Glutamatergic neuron (in vitro differentiated cells): ENCODE data around the gene GATC. TPM values are rescaled to one million over a fixed set of nuclear protein-coding genes. Genes with fewer than 3 reads are reported as not detected.

Experiments used
- DNase-seq: peaks from one replicate; pipeline ENCODE4 v3.0.0; 2022
- H3K27ac Mint-ChIP-seq: one replicate; pipeline ENCODE4 v1.8.0; 2020; ENCODE audit warnings: mild to moderate bottlenecking, mixed read lengths, inconsistent platforms; ENCODE audit not compliant: unreplicated experiment
- H3K27me3 Mint-ChIP-seq: one replicate; pipeline ENCODE4 v1.8.0; 2020; ENCODE audit warnings: mild to moderate bottlenecking, moderate library complexity, mixed read lengths, inconsistent platforms; ENCODE audit not compliant: unreplicated experiment
- H3K36me3 Mint-ChIP-seq: one replicate; pipeline ENCODE4 v1.8.0; 2020; ENCODE audit warnings: mild to moderate bottlenecking, mixed read lengths, inconsistent platforms; ENCODE audit not compliant: unreplicated experiment
- H3K4me1 Mint-ChIP-seq: one replicate; pipeline ENCODE4 v1.8.0; 2020; ENCODE audit warnings: mild to moderate bottlenecking, low read depth, mixed read lengths, inconsistent platforms; ENCODE audit not compliant: unreplicated experiment
- H3K4me3 Mint-ChIP-seq: one replicate; pipeline ENCODE4 v1.8.0; 2020; ENCODE audit warnings: mild to moderate bottlenecking, mixed read lengths, inconsistent platforms; ENCODE audit not compliant: unreplicated experiment
- H3K9me3 Mint-ChIP-seq: one replicate; pipeline ENCODE4 v1.8.0; 2020; ENCODE audit warnings: mild to moderate bottlenecking, moderate library complexity, mixed read lengths, inconsistent platforms; ENCODE audit not compliant: unreplicated experiment
- total RNA-seq: library from RNA; stranded (reverse); fragmentation: NEBNext Ultra II Directional; extraction: Animal tissue kit (Norgen Biotek cat#: 25700); gene quantifications from one replicate; pipeline ENCODE4 v1.2.1, GENCODE V29; 2021; ENCODE audit not compliant: unreplicated experiment
- TF ChIP-seq, protein P1 (sequence below): fragments of 200-600 bp; sonication (generic); IDR thresholded peaks from one replicate; pipeline ENCODE4 v1.5.0; 2021; ENCODE audit not compliant: partially characterized antibody, unreplicated experiment

Gene GATC
- total RNA-seq, 1 donor from 2014 or later: 16.8 TPM

DNA sequence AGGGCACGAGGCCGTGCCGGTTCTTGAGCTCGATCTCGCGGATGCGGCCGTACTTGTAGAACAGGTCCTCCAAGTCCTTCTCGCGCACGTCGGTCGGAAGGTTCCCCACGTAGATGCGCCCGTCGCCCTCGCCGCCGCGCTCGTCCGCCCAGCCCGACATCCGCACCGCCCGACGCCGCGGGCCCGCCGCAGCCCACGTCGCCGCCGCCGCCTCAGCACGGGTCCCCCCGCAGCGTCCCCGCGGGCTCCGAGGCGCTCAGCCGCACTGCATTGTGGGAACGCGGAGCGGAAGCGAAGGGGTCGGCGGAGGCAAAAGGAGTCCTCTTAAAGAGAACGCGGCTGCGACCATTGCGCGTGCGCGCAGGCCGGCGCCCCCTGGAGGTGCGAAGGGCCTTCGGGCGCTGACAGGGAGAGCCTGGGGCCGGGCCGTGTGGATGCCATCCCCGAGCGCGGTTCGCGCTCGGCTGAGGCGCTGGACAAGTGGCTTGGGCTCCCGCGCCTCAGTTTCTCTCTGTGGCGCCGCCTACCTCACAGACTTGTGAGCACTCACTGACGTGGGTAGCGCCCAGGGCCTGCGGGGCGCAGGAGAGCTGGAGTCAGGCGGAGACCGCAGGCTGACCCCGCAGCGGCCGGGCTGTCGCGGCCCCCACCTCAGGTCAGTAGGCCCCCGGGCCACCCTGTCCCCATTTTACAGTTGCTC, 23.4 kb downstream of the GATC start, which contains the start of gene SRSF9:
Gene SRSF9, minus strand, starts transcription at position 299 of the 700 bp plus-strand sequence. Its CDS starts 139 bp downstream, at position 160.
- Mint-ChIP-seq H3K4me1 (peaks cover 9% of the 10 kb centered on the region), H3K27me3 (peaks cover 5% of the 10 kb centered on the region), H3K27ac (peak within 1 kb of the TSS; percentile 84), H3K9me3 (no peaks in the 10 kb centered on the region), H3K4me3 (peak within 1 kb of the TSS; percentile 96), H3K36me3 (no peaks in the 10 kb centered on the region)
- DNase-seq: peak; percentile 99
- TF ChIP-seq, protein P1, sequence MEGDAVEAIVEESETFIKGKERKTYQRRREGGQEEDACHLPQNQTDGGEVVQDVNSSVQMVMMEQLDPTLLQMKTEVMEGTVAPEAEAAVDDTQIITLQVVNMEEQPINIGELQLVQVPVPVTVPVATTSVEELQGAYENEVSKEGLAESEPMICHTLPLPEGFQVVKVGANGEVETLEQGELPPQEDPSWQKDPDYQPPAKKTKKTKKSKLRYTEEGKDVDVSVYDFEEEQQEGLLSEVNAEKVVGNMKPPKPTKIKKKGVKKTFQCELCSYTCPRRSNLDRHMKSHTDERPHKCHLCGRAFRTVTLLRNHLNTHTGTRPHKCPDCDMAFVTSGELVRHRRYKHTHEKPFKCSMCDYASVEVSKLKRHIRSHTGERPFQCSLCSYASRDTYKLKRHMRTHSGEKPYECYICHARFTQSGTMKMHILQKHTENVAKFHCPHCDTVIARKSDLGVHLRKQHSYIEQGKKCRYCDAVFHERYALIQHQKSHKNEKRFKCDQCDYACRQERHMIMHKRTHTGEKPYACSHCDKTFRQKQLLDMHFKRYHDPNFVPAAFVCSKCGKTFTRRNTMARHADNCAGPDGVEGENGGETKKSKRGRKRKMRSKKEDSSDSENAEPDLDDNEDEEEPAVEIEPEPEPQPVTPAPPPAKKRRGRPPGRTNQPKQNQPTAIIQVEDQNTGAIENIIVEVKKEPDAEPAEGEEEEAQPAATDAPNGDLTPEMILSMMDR: peak; percentile 87

DNA sequence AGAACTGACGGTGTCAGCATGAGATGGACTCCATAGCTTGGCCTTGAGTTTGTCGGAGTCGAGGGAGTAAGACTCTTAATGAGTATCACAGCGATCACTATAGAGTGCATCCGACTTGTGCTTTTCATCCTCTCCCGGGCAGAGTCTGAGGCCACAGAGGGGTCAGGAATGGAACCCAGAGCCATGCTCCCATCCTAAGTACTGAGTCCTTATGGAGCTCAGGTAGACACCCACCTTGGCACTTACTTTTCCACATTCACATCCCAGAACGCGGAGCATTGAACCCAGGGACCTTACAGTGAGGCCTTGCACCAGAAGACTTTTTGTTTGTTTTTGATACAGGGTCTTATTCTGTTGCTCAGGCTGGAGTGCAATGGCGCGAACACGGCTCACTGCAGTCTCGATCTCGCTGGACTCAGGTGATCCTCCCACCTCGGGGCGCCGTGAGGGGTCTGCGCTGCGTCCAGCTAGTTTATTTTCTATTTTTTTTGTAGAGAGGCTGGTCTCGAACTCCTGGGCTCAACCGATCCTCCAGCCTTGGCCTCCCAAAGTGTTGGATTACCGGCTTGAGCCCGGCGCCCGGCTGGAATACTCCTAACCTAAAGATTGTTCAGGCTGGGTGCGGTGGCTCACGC, 24.0 kb downstream of the GATC start:
- Mint-ChIP-seq H3K27me3 (peaks cover 5% of the 10 kb centered on the region), H3K4me3 (peak overlapping the region; percentile 96), H3K4me1 (peaks cover 12% of the 10 kb centered on the region), H3K27ac (peak overlapping the region; percentile 36), H3K36me3 (no peaks in the 10 kb centered on the region), H3K9me3 (no peaks in the 10 kb centered on the region)
- TF ChIP-seq, protein P1: no peak
- DNase-seq: no peak

DNA sequence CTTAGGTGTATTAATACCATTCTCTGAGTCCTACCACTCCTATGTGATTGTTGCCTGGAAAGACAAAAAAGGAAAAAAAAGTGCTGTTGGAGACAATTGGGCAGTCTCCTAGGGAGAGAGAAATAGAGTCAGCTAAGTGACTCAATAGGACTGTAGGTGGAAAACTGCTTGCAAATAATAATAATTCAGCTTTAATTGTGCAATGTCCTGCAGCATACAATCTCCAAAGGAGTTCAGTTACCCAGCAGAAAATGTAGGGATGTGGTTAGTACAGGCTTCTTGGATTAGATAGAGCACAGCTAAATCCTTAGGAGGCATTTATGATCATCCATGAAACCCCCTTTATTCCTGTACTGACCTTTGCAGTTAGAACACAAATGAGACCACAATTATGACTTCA, 26.3 kb downstream of the GATC start:
- Mint-ChIP-seq H3K27me3 (peaks cover 5% of the 10 kb centered on the region), H3K4me3 (peak overlapping the region; percentile 56)

DNA sequence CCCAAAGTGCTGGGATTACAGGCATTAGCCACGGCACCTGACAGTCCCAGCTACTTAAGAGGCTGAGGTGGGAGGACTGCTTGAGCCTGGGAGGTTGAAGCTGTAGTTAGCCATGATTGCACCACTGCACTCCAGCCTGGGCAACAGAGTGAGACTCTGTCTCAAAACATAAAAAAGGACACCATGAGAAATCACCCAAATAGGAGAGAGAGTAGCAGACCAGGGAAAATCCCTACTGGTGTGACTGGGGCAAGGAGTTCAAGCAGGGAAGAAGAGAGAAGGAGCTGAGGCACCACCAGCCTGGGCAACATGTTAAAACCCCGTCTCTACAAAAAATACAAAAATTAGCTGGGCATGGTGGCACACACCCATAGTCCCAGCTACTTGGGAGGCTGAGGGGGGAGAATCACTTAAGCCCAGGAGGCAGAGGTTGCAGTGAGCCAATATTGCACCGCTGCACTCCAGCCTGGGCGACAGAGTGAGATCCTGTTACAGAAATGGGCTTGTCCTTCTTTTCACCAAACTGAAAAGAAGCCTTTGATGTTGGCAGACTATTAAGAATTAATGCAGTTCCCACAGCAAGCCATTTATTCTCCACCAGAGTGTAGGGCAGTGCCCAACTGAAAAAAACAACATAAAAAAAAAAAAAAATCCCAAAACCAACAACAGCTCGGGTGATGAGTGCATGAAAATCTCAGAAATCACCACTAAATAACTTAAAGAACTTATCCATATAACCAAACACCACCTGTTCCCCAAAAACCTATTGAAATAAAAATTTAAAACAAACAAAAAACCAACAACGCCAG, 27.8 kb downstream of the GATC start:
- Mint-ChIP-seq H3K36me3 (no peaks in the 10 kb centered on the region), H3K4me3 (no peak overlapping the region), H3K27ac (peak overlapping the region; percentile 7), H3K4me1 (peaks cover 11% of the 10 kb centered on the region), H3K9me3 (peaks cover 2% of the 10 kb centered on the region), H3K27me3 (no peaks in the 10 kb centered on the region)
- TF ChIP-seq, protein P1: no peak
- no peak for DNase-seq

More for the DNA sequence above, 26.3 kb downstream of the GATC start:
- no peak for DNase-seq
- Mint-ChIP-seq H3K4me1 (peaks cover 13% of the 10 kb centered on the region), H3K27ac (no peak overlapping the region), H3K9me3 (peaks cover 2% of the 10 kb centered on the region), H3K36me3 (no peaks in the 10 kb centered on the region)
- TF ChIP-seq, protein P1: no peak

DNA sequence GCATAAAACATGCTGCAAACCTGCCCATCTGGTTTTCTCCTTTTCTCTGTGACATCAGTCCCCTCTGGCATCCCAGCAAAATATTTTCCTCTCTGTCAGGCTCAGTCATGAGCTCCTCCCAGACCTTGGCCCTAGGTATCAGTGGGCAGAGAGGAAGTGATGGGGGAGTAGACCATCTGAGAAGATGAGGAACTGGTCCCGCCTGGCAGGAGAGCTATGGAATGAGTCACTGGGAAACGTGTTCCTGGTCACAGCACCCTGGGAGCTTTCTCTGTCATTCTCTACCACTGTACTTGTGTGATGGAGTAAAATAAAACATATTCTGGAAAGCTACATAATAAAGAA, 28.3 kb downstream of the GATC start:
- H3K9me3 Mint-ChIP-seq: peaks cover 2% of the 10 kb centered on the region
- no peak overlapping the region for H3K4me3 Mint-ChIP-seq
- no peaks in the 10 kb centered on the region for H3K27me3 Mint-ChIP-seq
- peaks cover 12% of the 10 kb centered on the region for H3K4me1 Mint-ChIP-seq
- TF ChIP-seq, protein P1: no peak
- DNase-seq: no peak
- H3K27ac Mint-ChIP-seq: peak overlapping the region; percentile 7
- no peaks in the 10 kb centered on the region for H3K36me3 Mint-ChIP-seq
